Measurements from ENCODE around the gene PHF11.
"Not testable (repeated sequence)": the region's sequence is repeated elsewhere in the genome, so short reads cannot be mapped to it uniquely, and the experiment has no call there.

PHF11 gene

DNA sequence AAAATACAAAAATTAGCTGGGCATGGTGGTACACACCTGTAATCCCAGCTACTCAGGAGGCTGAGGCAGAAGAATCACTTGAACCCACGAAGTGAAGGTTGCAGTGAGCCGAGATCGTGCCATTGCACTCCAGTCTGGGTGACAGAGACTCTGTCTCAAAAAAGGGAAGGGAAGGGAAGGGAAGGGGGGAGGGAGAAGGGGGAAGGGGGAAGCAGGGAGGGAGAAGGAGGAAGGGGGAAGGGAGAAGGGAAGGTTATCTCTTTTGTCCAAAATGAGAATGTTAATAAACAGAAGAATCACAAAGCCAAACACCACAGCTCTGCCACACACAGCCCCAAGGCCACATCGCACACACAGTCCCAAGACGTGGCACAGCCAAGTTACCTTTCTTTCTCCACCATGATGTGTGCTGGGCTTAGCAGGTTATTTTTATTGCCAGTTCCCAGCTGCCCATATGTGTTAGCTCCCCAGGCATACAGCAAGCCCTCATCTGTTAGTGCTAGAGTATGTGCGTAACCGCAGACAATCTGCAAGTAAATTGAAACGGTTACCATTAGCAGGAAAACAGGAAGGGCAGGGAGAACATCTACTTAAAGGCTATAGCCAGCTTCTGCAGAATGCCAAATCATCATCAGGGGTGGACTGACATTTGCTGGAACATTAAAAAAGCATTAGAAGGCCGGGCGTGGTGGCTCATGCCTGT is 55.3 kb downstream of the PHF11 start:
- DNase-seq, result no peak

DNA sequence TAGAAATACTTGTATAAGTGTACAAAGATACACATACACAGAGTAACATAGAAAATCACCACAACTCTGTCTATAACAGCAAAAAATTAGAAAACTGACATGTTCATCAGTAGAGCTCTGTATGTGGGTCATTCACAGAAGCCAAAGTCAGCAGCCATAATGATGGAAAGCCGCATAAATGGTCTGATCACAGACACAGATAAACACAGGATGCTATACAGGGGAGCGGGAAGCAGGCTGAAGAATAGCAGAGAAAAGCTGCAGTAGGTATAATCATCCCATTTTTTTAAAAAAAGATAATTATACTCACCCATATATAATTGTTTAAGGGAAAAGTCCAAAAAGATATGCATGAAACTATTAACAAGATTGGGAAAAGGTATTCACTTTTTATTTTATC is 58.1 kb downstream of the PHF11 start:
- no peak for DNase-seq

- DNase-seq, result no peak
Observed at GRCh38 chr13:49554387-49554786, 58.6 kb downstream of the PHF11 start.

DNA sequence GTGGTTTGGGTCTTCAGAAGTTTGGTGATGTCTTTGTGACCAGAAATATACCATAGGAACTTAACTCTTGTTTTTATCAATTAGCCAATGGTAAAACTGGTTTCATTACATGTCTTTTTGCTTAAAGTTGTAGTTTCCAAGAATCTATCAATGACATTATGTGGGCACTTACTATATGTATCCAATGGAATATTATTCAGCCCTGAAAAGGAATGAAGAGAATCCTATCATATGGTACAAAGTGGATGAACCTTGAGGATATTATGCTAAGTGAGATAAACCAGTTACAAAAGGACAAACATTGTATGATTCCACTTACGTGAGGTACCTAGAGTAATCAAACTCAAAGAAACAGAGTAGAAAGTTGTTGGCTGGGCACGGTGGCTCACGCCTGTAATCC is 63.3 kb downstream of the PHF11 start:
- no peak for DNase-seq

DNA sequence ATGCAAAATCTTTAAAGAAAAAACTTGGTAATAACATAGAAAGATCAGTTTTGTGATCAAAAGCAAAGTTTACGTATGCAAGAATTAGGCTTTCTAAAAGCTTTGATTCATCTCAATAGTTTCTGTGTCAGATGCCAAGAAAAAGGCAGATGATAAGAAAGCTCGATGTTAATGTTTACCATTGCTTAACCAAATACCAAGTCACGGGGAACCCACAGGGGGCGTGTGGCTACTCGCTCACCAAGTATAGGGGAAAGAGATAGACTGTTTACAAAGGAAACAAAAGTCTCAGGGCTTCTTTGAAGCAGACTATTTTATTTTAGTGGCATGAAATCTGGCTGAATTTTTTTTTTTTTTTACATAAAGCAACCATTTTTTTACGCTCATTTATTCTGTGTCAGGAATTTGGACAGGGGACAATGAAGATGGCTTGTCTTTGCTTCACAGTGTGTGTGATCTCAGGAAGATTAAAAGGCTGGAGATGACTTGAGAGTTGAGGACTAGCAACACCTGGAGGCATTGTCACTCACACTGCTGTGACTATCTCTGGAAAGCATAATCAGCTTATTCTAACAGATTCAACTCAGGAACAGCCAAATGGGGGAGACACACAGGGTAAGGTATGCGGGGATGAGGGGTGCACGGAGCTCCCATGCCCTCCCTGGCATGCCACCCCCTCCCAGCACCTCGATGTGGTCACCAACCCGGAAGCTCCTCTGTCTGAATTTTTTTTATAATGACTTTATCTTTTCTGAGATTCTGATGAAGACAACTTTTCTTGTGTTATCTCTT is 64.7 kb downstream of the PHF11 start:
- no peak for DNase-seq

GRCh38 chr13:49561062-49561410 is 65.3 kb downstream of the PHF11 start:
- no peak for DNase-seq

DNA sequence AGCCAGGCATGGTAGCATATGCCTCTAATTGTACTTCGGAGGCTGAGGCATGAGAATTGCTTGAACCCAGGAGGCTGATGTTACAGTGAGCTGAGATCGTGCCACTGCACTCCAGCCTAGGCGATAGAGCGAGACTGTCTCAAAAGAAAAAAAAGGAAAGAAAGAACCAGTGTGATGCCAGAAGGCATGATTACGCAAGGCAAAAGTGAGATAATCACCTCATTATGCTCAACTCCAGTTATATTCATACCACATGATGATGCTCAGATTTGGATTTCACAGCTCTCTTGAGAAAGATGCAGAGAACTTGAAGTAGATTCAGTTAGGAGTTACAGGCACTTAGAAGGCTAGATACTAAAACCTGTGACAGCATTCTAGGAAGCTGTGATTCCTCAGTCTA is 67.8 kb downstream of the PHF11 start:
- no peak for DNase-seq

GRCh38 chr13:49565461-49565860 is 69.7 kb downstream of the PHF11 start:
- not testable (repeated sequence) for DNase-seq

DNA sequence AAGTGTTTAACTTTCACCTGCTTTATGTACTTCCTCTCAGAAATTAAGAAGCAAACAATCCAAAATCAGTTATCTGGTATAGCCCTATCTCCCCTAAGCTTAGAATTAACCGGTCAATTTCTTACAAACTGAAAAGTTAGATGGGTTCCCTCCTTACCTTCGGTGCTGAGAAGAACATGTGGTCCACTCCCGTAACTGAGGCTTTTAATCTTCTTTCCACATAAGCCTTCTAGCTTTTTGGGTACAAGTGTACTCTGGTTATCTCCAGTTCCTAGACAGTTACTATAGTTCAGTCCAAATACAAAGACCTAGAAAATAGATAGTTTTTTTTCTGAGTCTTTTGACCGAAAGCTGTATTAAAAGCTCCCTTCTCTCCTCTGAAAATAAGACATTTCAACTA is 70.7 kb downstream of the PHF11 start:
- no peak for DNase-seq

DNA sequence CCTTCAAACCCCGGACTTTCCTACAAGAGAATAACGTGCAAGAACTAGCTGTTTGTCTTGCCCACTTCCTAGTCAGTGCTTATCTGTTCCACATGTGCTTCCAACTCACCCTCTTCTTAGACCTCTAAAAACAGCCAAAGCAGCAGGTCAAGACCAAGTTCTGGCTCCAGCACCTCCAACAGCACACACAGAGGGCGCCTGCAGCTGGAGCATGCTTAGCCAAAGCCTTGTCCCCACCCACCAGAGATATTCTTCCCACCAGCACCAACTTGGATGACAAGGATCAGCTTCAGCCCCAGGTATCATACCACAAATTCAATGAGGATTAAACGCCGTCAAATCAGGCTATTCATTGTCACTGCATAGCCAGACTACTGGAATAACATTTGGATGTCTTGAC is 71.7 kb downstream of the PHF11 start:
- DNase-seq, result no peak

GRCh38 chr13:49569993-49570689 is 74.4 kb downstream of the PHF11 start:
- DNase-seq, result no peak

- no peak for DNase-seq
Observed at GRCh38 chr13:49571299-49572240, 75.8 kb downstream of the PHF11 start.

Data from stimulated activated naive CD4-positive, alpha-beta T cell treated with Interleukin-2 at 50 U/mL for 16 hours (primary cell).